ENCODE measurements around the gene WDR37. TPM values are rescaled to one million over a fixed set of nuclear protein-coding genes. Genes with fewer than 3 reads are reported as not detected.

WDR37 gene
- total RNA-seq, 4 donors from 2014 or later: 11.4 to 30.3 (median 17.4) TPM

DNA sequence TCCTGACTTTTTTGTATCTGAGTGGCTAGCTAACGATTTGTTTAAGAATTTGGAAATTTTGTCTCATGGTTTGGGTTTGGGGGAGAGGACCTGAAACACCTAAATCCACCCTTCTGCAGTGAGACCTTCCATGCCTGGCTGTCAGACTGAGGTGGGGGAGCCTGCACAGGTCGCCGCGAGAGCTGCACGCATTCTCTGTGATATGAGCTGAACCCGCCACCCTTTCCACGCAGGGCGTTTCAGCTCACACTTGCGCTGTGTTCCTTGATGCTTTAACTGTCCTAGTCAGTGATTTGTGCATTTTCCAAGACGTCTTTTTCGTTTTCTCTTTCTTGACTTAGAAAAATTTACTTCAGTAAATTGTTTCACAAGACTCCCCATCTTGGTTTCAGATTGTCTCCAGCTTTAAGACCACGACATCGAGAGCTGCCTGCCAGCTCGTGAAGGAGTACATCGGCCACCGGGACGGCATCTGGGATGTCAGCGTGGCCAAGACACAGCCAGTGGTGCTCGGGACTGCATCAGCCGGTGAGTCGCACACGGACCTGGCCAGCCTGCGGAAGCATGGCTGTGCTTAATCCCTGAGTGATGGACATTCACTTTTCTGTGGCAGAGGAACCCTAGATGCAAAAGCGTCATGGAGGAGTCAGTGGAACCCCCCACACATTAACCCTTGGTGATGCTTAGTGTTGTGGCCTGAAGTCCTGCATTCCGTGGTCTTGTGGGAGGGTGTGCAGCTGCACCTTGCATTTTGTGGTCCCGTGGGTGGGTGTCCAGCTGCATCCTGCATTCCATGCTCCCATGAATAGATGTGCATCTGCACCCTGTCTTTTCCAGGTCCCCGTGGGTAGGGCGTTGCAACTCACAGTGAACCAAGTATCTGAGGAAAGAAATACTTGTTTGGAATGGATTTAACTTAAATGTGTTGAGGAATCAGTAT is 28.1 kb downstream of the WDR37 start:
- TF ChIP-seq, protein P1, sequence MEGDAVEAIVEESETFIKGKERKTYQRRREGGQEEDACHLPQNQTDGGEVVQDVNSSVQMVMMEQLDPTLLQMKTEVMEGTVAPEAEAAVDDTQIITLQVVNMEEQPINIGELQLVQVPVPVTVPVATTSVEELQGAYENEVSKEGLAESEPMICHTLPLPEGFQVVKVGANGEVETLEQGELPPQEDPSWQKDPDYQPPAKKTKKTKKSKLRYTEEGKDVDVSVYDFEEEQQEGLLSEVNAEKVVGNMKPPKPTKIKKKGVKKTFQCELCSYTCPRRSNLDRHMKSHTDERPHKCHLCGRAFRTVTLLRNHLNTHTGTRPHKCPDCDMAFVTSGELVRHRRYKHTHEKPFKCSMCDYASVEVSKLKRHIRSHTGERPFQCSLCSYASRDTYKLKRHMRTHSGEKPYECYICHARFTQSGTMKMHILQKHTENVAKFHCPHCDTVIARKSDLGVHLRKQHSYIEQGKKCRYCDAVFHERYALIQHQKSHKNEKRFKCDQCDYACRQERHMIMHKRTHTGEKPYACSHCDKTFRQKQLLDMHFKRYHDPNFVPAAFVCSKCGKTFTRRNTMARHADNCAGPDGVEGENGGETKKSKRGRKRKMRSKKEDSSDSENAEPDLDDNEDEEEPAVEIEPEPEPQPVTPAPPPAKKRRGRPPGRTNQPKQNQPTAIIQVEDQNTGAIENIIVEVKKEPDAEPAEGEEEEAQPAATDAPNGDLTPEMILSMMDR (IDR thresholded peaks at IDR 0.05): no peak
- ATAC-seq (ENCODE audit: low FRiP score) (no peak), DNase-seq (ENCODE audit: low spot score) (no peak)

DNA sequence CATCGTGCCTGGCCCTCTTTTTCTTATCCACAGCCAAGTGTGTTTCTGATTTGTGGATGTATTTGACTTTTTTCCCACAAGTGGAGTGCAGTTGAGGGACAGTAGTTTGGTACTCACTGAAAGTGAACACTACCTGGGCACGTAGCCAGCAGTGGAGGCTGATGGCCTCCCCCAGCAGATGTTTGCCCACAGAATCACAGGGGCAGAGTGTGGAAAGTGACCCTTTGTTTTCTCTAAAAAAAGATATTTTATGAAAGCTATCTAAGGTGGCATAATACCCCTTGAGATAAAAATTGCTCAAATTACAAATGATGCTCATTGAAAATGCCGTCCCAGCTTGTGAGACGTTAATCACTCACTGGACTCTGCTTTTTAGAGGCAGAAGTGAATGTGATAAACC is 29.1 kb downstream of the WDR37 start:
- DNase-seq (ENCODE audit: low spot score): no peak

DNA sequence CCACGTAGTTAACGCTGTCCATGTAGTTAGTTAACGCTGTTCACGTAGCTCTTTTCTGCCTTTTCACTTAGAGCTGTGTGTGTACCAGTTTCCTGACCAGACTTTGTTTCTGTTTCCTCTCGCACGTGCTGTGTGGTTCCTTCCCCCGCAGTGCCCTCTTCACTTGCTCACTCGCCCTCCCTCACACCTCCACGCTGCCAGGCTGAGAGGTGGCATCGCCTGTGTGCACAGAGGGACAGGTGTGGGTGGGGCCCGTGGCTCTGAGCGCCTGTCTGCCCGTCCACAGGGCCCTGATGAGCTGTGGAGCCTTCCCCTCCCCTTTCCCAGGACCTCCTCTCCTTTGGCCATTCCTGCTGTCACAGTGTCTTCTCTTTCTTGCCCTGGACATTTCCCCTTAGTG is 30.6 kb downstream of the WDR37 start:
- TF ChIP-seq, protein P1 (IDR thresholded peaks at IDR 0.05): no peak
- DNase-seq (ENCODE audit: low spot score): no peak
- ATAC-seq (ENCODE audit: low FRiP score): no peak

More for the DNA sequence above, 29.1 kb downstream of the WDR37 start:
- TF ChIP-seq, protein P1 (IDR thresholded peaks at IDR 0.05): no peak
- ATAC-seq (ENCODE audit: low FRiP score): no peak

DNA sequence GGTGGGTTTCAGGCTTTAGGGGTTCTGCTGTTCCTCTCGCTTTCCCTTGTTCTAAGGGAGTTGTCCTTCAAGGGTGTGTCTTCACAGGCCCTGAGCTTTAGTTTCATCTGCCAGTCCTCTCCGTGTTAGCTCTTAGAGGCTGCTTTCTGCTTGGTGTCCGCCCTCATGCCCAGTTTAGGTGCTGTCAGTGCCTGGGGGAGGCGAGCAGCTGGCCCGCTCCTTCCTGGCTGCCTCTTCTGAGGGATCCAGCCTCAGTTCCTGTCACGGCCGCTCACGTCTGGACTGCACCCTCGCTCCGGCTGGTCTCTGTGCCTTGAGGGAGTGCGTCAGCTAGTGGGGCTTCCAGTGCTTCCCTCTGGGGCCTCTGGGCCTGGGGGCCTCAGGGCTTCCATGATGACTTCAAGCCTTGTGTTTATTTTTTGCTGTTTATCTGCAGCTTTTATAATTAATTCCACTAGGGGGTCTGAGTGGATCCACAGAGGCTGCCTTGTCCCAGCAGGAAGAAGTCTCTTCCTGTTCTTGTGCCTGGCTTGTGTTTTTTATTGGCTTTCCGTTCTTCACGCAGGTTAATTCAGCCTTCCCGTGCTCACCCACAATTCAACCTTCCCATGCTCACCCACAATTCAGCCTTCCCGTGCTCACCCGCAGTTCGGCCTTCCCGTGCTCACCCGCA is 33.0 kb downstream of the WDR37 start:
- TF ChIP-seq, protein P1 (IDR thresholded peaks at IDR 0.05): no peak
- DNase-seq (ENCODE audit: low spot score) (no peak), ATAC-seq (ENCODE audit: low FRiP score) (no peak)

DNA sequence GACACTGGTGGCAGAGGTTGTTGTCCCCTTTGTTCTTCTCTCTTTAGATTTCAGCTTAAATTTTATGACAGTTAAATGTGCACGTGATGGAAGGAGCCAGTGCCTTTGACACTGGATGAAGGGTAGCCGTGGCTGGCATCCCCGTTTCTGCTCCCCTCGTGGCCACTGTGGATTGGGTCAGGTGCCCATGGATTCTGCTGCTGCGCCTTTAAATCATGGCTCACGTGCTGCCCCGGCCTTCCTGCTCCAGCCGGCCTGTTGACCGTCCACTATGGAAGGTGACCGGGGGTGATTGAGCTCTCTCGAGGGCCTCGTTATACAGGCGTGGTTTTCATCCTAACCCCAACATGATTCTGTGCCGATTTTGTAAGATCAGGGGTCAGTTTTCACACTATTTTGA is 34.5 kb downstream of the WDR37 start:
- DNase-seq (ENCODE audit: low spot score) (no peak), ATAC-seq (ENCODE audit: low FRiP score) (no peak)
- TF ChIP-seq, protein P1 (IDR thresholded peaks at IDR 0.05): no peak

DNA sequence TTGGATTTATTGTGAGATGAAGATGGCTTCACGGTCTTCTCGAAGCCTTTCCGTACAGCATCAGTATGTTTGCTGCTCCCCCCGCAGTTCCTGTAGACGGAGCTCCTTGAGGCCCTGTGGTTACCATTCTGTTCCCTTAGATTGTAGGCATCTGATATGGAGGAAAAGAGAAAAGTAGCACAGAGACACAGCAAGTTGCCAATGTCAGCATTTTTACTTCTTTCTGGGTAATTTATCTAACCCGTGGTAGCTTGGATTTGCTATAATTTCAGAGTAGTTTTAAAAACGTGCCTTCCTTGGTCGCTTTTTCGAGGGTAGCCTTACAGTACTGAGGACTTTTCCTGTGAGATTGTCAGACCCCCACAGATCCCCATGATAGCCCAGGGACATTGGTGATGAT is 37.5 kb downstream of the WDR37 start:
- DNase-seq (ENCODE audit: low spot score) (no peak), ATAC-seq (ENCODE audit: low FRiP score) (no peak)
- TF ChIP-seq, protein P1 (IDR thresholded peaks at IDR 0.05): no peak
